GM06990 (cell line): Measurements from ENCODE around the gene BCAS4.

Source experiments
- DNase-seq: peaks from one replicate; pipeline ENCODE4 v3.0.0-alpha.2; 2011; ENCODE audit not compliant: insufficient read length; ENCODE audit errors: extremely low read depth
- H3K27me3 ChIP-seq: replicated peaks from 2 replicates; pipeline ENCODE4 v1.6.0; 2011; ENCODE audit warnings: low read length; ENCODE audit not compliant: control insufficient read depth, insufficient read depth
- H3K36me3 ChIP-seq: 2 replicates; pipeline ENCODE4 v1.5.1; 2011; ENCODE audit warnings: low read length; ENCODE audit not compliant: control insufficient read depth, insufficient read depth
- H3K4me3 ChIP-seq: replicated peaks from 2 replicates; pipeline ENCODE4 v1.5.1; 2011; ENCODE audit warnings: low read depth, mild to moderate bottlenecking, control low read depth, low read length
- CTCF ChIP-seq: IDR thresholded peaks from 2 replicates; pipeline ENCODE4 v1.5.1; 2011; ENCODE audit warnings: low read length, control low read depth, mild to moderate bottlenecking, inconsistent platforms; ENCODE audit not compliant: insufficient read depth, poor library complexity, severe bottlenecking

BCAS4 gene

GRCh38 chr20:50904067-50904570 is 109.3 kb downstream of the BCAS4 start:
- DNase-seq = no peak
- Histone ChIP-seq H3K36me3 (peaks cover 4% of the 10 kb centered on the region), H3K4me3 (no peak overlapping the region), H3K27me3 (no peaks in the 10 kb centered on the region)
- TF ChIP-seq CTCF = no peak

- Histone ChIP-seq H3K4me3 (no peak overlapping the region), H3K27me3 (no peaks in the 10 kb centered on the region), H3K36me3 (peaks cover 3% of the 10 kb centered on the region)
- no peak for TF ChIP-seq CTCF
- no peak for DNase-seq
Observed at GRCh38 chr20:50909413-50909812, 114.6 kb downstream of the BCAS4 start.

- no peak for TF ChIP-seq CTCF
- no peak for DNase-seq
- Histone ChIP-seq H3K27me3 (no peaks in the 10 kb centered on the region), H3K4me3 (0 out of 2 replicates have a peak overlapping the region, but pooled peaks have one; percentile 2), H3K36me3 (peaks cover 3% of the 10 kb centered on the region)
Observed at GRCh38 chr20:50911030-50911429, 116.2 kb downstream of the BCAS4 start.

- no peak for TF ChIP-seq CTCF
Observed at GRCh38 chr20:50911716-50912115, 116.9 kb downstream of the BCAS4 start.

GRCh38 chr20:50913690-50914375 is 119.0 kb downstream of the BCAS4 start:
- TF ChIP-seq CTCF = no peak
- no peak overlapping the region for H3K4me3 ChIP-seq
- peak; percentile 30 for DNase-seq
- no peaks in the 10 kb centered on the region for H3K27me3 ChIP-seq
- peaks cover 3% of the 10 kb centered on the region for H3K36me3 ChIP-seq

More at GRCh38 chr20:50911716-50912115, 116.9 kb downstream of the BCAS4 start:
- Histone ChIP-seq H3K27me3 (no peaks in the 10 kb centered on the region), H3K36me3 (peaks cover 3% of the 10 kb centered on the region), H3K4me3 (no peak overlapping the region)
- DNase-seq = no peak
